Left ventricle myocardium inferior (tissue), 1 donor: ENCODE data around the gene PPP2R5B. TPM values are rescaled to one million over a fixed set of nuclear protein-coding genes. Genes with fewer than 3 reads are reported as not detected.

Experiments used
- DNase-seq: peaks from one replicate; pipeline ENCODE4 v3.0.0-alpha.2; 2020
- H3K27ac ChIP-seq: fragments of 200-600 bp; replicated peaks from 2 replicates; pipeline ENCODE4 v1.8.0; 2021
- H3K27me3 ChIP-seq: fragments of 200-600 bp; 2 replicates; pipeline ENCODE4 v1.8.0; 2021; ENCODE audit warnings: low read depth
- H3K36me3 ChIP-seq: fragments of 200-600 bp; 2 replicates; pipeline ENCODE4 v1.8.0; 2021
- H3K4me1 ChIP-seq: fragments of 200-600 bp; 2 replicates; pipeline ENCODE4 v1.8.0; 2021
- H3K4me3 ChIP-seq: fragments of 200-600 bp; 2 replicates; pipeline ENCODE4 v1.8.0; 2021; ENCODE audit warnings: mild to moderate bottlenecking, moderate library complexity
- H3K9me3 ChIP-seq: fragments of 200-600 bp; replicated peaks from 2 replicates; pipeline ENCODE4 v1.8.0; 2021
- intact Hi-C: fragments of 100-400 bp; cut with micrococcal nuclease; formaldehyde crosslinking; loops from one replicate; pipeline ENCODE4 v1.11.0; 2022
- total RNA-seq: library from RNA; stranded (reverse); fragmentation: NEBNext Ultra II Directional; extraction: Animal tissue kit (Norgen Biotek cat#: 25700); gene quantifications from one replicate; pipeline ENCODE4 v1.2.1, GENCODE V29; 2021
- TF ChIP-seq, protein P1 (sequence below): fragments of 200-600 bp; IDR thresholded peaks from 2 replicates; pipeline ENCODE4 v1.8.0; 2021; ENCODE audit warnings: antibody characterized with exemption, mild to moderate bottlenecking, borderline replicate concordance
- donor health status: DM: no; HTN: yes; CAD: no; lungs with severe emphysema.

Gene PPP2R5B
- total RNA-seq, 1 donor from 2014 or later: 22.5 TPM

GRCh38 chr11:64933213-64933934 lies 8.9 kb downstream of the PPP2R5B start:
- H3K36me3 ChIP-seq: peaks cover 59% of the 10 kb centered on the region
- H3K27ac ChIP-seq: no peak overlapping the region
- no peaks in the 10 kb centered on the region for H3K27me3 ChIP-seq
- H3K4me1 ChIP-seq: no peaks in the 10 kb centered on the region
- H3K4me3 ChIP-seq: no peak overlapping the region
- H3K9me3 ChIP-seq: no peaks in the 10 kb centered on the region
- TF ChIP-seq, protein P1, sequence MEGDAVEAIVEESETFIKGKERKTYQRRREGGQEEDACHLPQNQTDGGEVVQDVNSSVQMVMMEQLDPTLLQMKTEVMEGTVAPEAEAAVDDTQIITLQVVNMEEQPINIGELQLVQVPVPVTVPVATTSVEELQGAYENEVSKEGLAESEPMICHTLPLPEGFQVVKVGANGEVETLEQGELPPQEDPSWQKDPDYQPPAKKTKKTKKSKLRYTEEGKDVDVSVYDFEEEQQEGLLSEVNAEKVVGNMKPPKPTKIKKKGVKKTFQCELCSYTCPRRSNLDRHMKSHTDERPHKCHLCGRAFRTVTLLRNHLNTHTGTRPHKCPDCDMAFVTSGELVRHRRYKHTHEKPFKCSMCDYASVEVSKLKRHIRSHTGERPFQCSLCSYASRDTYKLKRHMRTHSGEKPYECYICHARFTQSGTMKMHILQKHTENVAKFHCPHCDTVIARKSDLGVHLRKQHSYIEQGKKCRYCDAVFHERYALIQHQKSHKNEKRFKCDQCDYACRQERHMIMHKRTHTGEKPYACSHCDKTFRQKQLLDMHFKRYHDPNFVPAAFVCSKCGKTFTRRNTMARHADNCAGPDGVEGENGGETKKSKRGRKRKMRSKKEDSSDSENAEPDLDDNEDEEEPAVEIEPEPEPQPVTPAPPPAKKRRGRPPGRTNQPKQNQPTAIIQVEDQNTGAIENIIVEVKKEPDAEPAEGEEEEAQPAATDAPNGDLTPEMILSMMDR: no peak
- DNase-seq: no peak
- intact Hi-C loops: no loop called here

DNA sequence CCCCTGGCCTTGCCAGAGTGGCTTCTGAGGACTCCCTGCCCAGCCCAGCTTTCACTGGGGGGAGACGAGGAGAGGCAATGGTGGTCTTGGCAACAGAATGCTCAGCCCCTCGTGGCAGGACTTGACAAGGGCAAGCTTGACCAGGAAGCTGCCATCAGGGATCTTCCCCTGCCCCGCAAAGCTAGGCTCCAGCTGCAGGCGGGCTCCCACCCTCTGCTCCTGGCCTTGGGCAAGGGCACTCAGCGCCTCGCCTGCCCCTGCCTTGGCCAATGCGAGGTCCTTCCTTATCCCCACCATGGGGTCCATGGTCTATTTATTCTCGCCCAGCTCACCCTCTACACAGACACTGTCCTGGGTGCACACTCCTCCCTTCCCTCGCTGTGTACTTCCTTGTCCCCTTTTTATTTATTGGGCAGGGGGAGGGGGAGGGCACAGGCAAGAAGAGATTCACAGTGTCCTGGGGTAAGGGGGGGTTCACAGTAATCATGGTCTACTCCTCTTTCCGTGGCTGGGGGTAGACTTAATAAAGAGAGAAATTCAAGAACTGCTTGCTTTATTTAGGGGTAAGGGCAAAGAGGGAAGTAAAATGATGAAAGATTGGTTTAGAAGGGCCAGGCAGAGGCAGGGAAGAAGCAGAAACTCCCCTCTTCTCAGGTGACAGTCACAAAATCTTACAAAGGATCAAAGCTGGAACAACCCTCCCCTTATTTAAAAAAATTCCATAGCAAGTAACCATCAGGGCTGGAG lies 9.6 kb downstream of the PPP2R5B start:
- Histone ChIP-seq H3K4me1 (no peaks in the 10 kb centered on the region), H3K9me3 (no peaks in the 10 kb centered on the region), H3K36me3 (peaks cover 52% of the 10 kb centered on the region), H3K27me3 (no peaks in the 10 kb centered on the region), H3K4me3 (no peak overlapping the region), H3K27ac (no peak overlapping the region)
- DNase-seq: no peak
- TF ChIP-seq, protein P1: no peak
- intact Hi-C loops: no loop called here

GRCh38 chr11:64934682-64935358 lies 10.3 kb downstream of the PPP2R5B start:
- intact Hi-C loops: no loop called here
- no peak for DNase-seq
- no peak overlapping the region for H3K4me3 ChIP-seq
- TF ChIP-seq, protein P1: no peak
- no peaks in the 10 kb centered on the region for H3K4me1 ChIP-seq
- H3K36me3 ChIP-seq: peaks cover 45% of the 10 kb centered on the region
- no peak overlapping the region for H3K27ac ChIP-seq
- no peaks in the 10 kb centered on the region for H3K27me3 ChIP-seq
- no peaks in the 10 kb centered on the region for H3K9me3 ChIP-seq

DNA sequence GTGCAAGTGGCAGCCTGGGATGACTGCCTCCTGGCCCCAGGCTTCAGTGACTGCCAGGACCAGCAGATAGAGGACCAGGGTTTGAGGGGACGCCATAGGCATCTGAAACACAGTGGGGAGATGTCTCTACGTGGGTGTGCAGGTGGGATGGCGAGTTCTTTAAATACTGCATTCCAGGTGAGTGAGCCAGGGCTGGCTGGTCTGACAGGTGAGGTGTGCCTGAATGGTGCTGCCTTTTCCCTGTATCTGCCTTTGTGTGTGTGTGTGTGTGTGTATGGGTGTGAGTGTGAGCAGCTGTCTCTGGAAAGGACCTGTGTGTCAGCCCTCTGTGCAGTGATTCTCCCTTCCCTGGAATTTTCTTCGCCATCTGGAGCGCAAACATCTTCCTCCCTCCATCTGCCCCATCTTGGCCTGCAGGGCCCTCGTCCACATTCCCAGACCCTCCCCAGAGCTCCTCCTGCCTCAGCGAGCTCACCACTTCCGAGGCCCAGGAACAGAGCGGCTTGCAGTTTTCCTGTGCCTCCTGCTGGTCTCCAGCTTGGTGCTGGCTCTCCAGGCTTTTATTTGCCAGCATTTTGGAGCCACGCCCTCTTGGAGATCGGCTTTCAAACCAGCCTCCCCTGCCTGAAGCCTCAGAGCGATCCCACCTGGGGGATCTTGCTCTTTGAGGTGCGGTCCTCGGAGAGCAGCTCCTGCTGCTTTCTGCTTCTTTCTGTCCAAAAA lies 11.0 kb downstream of the PPP2R5B start, which contains the start of gene GPHA2:
GPHA2 (minus strand) TSS at position 535 of the 723 bp plus-strand sequence; CDS start at position 102, 433 bp downstream.
- H3K4me1 ChIP-seq: no peaks in the 10 kb centered on the region
- DNase-seq: no peak
- no peak within 1 kb of the TSS for H3K27ac ChIP-seq
- intact Hi-C loops: no loop called here
- peaks cover 38% of the 10 kb centered on the region for H3K36me3 ChIP-seq
- H3K9me3 ChIP-seq: no peaks in the 10 kb centered on the region
- TF ChIP-seq, protein P1: no peak
- no peaks in the 10 kb centered on the region for H3K27me3 ChIP-seq
- H3K4me3 ChIP-seq: no peak within 1 kb of the TSS

- DNase-seq: no peak
- Histone ChIP-seq H3K4me3 (no peak overlapping the region), H3K36me3 (peaks cover 28% of the 10 kb centered on the region), H3K27me3 (no peaks in the 10 kb centered on the region), H3K27ac (no peak overlapping the region), H3K4me1 (no peaks in the 10 kb centered on the region), H3K9me3 (no peaks in the 10 kb centered on the region)
- TF ChIP-seq, protein P1: no peak
- intact Hi-C loops: no loop called here
Observed at GRCh38 chr11:64936539-64936938, 12.1 kb downstream of the PPP2R5B start.
